Endothelial cell of hepatic sinusoid (primary cell): Measurements from ENCODE around the gene DIRAS3.
"Not testable (repeated sequence)": the region's sequence is repeated elsewhere in the genome, so short reads cannot be mapped to it uniquely, and the experiment has no call there.

Source experiments
- in situ Hi-C: cut with HindIII; loops from 2 replicates; pipeline ENCODE4 v1.10.0; 2017; ENCODE audit warnings: low sequenced_read_pairs

The DIRAS3 gene, protein sequence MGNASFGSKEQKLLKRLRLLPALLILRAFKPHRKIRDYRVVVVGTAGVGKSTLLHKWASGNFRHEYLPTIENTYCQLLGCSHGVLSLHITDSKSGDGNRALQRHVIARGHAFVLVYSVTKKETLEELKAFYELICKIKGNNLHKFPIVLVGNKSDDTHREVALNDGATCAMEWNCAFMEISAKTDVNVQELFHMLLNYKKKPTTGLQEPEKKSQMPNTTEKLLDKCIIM

DNA sequence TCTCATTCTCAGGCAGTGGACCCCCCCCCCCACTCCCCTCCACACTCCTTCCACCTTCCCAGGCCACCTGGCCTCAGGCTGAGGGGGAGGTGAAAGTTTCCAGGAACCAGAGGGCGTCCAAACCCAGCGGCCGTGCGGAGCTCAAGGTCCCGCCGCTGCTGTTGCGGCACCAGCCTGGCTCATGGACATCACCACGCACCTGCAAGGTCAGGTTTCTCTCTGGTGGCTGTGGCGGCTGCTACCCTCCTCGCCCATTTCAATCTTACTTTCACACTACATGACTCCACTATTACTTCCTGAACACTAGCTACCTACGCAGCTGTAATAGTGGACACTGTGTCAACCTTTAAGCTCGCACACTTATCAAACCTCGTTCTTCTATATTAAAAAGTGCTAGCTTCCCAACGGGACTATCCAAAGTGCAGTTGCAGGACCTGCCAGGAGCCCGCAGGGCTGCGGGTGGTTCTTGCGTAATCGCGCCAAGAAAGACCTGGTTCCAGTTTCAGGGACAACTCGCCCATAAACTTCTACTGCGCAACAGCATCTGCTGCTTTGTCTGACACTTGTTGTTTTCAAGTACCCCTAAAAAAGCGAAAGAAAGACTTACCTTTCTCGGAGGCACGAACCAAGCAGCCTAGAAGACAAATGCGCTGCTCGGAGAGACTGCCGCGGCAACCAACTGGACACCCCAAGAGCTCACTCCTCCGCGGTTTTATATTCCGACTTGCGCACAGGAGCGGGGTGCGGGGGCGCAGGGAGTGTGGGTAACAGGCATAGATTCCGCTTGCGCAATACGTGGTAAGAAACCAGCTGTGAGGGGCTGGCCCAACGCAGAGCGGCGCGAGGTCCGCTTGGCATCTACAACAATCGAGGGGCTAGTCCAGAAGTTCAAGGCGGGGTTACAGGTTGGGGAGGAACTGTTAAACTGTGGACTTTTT is at the start of gene DIRAS3:
Gene DIRAS3 (minus strand): TSS at position 687 of the 938 bp plus-strand sequence. CDS start 3,330 bp downstream, outside the sequence.
- in situ Hi-C loops: no loop called here

DNA sequence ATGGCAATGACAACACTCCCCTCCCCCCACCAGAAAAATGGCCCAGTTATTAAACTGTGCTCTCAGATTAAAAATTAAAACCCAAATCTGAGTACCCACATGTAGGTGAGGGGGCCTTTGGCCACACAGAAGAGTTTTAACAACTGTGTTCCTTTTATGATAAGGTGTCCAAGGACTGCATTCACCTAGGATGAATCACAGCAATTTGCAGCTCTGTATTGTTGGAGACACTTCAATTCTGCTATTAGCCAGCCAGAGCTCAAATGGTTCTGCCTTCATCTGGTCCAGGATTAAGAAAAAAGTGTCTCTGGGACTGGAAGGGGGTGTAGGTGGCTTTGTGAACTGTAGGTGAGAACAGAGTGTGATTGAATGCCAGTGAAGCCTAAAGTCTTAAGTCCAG is 43.3 kb upstream of the DIRAS3 start:
- in situ Hi-C loops: no loop called here

DNA sequence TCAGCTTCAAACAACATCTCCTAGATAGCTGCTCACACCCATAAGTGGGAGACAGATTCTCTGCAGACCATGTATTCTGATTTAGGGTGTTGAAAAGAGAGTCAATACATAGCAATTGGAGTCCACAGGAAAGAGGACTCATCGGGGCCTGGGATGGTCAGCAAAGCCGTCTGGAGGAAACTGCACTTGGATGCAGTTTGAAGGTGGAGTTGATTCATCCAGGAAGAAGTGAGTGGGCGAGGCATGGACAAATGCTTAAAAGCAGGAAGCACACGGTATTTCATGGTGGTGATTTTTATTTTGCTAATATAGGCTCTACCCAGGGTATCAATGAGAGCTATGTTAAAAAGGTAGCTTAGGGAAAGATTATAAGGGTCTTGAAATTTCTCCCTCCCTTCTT is 36.8 kb upstream of the DIRAS3 start:
- in situ Hi-C loops: no loop called here

DNA sequence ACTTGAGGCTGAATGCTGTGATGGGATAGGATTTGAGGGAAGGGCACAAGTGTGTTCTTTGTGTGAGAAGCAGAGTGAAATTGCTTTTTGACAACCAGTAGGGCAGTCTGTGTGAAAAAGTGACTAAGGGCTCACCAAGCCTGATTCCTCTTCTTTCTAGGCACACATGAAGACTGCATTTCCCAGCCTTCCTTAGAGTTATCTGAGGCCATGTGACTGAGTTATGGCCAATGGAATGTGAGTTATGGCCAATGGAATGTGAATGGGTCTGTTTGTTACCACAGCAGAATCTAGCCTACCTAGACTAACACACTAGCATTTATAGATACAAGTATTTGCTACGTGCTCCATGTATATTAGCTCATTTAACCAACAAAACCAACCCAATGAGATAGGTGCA is 35.3 kb upstream of the DIRAS3 start:
- in situ Hi-C loops: no loop called here

DNA sequence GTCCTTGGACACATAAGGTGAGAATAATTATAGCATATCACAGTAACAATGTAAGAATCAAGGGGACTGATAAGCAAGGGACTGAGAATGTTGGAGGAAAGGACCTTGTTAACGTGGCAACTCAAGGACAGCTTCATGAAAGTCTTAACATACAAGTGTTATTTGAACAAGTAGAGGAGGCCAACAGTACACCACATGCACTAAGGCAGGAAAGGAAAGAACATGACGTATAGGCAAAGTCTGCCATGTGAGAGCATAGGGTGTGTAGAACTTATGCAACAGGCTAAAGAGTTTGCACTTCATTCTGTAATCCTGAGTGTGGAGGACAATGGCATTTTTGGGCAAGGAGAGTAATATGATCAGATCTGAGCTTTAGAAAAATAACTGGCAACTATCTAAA is 33.3 kb upstream of the DIRAS3 start:
- in situ Hi-C loops: loop anchor here (5.0 kb wide), 1 partner anchor 46 kb away; no protein-coding TSS in a partner anchor

DNA sequence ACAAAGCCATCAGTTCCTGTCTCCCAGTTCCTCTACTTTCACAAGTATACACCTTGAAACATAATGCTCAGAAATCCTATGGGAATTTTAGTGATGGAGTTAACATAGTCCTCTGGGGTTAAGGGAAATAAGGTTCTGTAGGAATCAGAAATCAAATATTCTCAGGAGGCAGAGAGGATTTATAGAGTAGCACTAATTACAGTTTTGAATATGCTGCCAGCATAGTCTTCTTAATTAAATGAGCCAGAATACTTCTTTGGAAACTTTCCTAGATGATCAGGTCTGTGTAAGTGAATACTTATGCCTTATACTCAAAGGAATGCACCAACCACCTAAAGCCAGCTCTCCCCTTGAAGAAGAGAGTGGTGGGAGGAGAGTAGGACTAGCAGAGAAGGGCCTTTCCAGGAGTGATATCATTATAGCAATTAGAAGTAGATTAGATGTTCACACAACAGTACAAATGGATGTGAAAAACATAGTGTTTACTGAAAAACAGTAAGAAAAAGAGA is 31.4 kb upstream of the DIRAS3 start:
- in situ Hi-C loops: loop anchor here (5.0 kb wide), 1 partner anchor 45 kb away; no protein-coding TSS in a partner anchor

DNA sequence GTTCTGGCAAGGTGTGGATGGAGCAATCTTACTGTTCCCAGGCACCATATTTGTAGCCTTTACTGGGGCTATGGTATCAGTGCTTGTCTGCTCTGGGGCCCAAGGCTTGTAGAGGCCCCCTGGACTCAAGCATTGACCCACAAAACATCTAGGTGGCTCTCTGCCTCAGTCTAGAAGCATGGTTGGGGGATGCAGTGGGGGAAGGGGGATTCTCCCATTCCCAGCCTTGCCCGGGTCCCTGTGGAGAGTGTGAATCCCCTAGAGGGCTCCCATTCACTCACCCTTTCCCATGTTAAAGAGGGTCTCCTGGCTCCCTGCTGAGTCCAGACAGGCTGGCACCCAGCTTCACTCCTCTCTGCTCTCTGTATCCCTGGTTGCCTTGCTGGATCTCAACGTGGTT is 28.2 kb upstream of the DIRAS3 start:
- in situ Hi-C loops: no loop called here

DNA sequence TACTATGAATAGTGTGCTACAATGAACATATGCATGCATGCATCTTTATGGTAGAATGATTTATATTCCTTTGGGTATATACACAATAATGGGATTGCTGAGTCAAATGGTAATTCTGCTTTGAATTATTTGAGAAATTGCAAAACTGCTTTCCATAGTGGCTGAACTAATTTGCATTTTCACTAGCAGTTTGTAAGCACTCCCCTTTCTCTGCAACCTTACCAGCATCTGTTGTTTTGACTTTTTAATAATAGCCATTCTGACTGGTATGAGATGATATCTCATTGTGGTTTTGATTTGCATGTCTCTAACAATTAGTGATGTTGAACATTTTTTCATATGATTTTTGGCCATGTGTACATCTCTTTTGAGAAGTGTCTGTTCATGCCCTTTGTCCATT is 24.0 kb upstream of the DIRAS3 start:
- in situ Hi-C loops: no loop called here

DNA sequence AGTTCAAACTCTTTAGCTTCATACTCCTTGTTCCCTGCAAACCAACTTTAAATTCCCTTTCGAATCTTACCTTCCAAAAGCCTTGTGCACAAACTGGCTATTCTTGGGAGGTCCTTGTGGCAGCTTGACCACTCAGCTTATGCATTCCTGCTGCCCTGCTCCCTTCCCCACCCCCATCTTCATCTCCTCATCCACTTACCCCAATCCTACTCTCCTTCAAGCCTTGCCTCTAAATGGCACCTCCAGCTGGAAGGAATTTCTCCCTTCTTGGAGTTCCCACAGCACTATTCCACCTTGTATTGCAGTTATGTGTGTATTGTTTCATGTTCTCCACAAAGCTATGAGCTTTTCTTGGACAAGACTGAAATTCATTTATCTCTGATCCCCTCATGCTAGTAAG is 15.3 kb upstream of the DIRAS3 start:
- in situ Hi-C loops: no loop called here

DNA sequence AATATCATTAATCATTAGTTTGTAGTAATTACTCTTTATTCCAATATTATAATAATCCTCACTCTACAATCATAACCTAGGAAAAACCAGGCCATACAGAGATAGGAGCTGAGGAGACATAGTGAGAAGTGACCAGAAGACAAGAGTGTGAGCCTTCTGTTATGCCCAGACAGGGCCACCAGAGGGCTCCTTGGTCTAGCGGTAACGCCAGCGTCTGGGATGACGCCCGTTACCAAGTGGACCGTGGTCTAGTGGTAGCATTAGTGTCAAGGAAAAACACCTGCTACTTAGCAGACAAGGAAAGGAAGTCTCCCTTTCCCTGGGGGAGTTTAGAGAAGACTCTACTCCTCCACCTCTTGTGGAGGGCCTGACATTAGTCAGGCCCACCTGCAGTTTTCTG is 7.6 kb upstream of the DIRAS3 start:
- in situ Hi-C loops: not testable (repeated sequence)

DNA sequence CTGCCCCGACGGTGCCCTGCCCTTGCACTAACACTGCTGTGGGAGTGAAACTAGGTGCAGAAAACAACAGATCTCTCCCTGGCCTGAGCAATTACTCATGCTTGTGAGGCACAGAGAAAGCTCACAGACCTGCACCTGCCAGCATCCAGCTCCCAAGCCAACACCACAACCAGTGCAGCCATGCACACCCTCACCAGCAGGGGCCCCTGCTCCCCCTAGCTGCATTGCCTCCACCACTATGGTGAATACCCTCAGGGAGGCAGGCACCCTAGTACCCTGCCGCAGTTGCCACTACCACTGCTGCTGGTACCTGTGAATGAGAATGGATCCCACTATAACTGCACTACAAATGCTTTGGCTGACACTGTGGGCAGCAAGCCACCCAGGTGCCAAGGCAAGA is 7.1 kb upstream of the DIRAS3 start:
- in situ Hi-C loops: no loop called here

DNA sequence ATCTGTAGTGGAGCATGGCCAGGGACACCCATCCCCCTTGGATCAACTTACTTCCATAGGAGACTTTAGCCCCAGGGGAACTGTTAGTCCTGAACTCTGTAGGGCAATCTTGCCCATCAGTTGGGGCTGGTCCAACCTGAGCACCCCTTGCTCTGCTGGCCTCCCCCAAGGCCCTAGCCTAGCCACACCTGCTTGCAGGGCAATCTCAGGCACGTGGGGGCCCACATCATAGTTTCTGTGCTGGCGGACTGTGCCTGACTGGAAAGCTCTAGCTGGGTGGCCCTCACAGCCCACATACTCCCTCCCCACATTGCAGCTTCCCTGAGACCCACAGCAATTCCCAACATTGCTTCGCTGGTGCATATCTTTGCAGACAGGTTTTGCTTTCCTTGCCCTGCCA is 6.6 kb upstream of the DIRAS3 start:
- in situ Hi-C loops: no loop called here

DNA sequence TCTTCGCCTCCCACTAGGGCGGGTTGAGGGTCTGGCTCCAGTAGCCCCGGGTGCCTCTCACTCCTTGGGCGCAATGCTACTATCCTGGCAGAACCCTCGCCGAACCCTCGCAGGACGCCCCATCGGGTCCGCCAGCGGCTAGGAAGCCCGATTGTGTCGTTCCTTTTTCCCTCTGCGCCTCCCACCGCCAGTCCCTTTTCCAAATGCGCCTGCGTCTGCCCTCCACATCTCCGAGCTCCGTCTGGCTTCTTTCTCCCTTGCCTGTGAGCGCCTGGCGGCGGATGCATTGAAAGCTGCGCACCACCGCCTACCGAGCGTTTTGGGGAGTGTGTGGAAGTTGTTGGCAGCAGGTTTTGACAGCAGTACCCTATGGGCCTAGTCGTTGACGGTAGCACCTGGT is 1.0 kb upstream of the DIRAS3 start:
- in situ Hi-C loops: no loop called here

DNA sequence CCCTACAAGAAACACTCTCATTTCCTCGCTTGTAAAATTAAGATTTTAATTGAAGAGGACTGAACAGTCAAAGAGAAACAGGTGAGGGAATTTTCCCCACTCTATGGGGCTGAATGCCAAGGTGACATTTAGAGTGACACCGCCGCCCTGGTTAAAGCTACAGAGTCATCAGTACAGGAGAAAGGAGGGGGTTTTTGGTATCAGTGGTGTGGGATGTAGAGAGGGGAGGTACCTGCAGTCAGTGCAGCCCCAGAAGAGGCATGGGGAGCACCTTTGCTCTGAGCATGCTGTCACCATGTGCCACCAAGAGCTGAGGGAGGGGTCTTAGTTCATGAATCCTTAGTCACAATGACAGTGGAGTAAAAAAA is 2.8 kb downstream of the DIRAS3 start:
- in situ Hi-C loops: no loop called here

DNA sequence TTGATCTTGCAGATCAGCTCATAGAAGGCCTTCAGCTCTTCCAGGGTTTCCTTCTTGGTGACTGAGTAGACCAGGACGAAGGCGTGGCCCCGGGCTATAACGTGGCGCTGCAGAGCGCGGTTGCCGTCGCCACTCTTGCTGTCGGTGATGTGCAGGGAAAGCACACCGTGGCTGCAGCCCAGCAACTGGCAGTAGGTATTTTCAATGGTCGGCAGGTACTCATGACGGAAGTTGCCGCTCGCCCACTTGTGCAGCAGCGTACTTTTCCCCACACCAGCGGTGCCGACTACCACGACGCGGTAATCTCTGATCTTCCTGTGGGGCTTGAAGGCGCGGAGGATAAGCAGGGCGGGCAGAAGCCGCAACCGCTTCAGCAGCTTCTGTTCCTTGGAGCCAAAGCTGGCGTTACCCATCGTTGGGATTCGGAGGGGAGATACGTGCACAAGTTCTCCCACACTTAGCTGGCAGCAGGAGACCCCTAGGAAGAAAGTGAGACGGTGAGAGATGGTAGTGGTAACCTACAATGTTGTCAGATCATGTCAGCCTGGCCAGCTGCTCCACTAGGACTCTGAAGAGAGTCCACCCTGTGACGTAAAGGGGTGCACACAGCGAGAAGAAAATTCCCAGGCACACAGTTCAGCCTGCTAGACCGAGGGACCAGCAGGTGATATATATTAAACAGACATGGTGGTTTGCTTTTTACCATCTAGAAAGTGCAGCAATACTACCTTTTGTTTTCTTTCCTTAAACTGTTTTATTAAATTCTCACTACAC is 3.4 kb downstream of the DIRAS3 start:
- in situ Hi-C loops: no loop called here

DNA sequence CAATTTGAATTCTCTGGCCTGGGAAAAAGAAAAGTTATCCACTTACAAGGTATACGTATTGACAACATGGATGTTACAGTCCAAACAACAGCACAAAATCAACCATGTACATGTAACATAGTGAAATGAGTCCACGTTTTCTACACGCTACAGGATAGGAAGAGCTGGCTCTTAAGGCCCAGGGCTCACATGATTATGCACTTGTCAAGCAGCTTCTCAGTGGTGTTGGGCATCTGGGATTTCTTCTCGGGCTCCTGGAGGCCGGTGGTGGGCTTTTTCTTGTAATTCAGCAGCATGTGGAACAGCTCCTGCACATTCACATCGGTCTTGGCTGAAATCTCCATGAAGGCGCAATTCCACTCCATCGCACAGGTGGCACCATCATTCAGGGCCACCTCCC is 4.0 kb downstream of the DIRAS3 start:
- in situ Hi-C loops: no loop called here

DNA sequence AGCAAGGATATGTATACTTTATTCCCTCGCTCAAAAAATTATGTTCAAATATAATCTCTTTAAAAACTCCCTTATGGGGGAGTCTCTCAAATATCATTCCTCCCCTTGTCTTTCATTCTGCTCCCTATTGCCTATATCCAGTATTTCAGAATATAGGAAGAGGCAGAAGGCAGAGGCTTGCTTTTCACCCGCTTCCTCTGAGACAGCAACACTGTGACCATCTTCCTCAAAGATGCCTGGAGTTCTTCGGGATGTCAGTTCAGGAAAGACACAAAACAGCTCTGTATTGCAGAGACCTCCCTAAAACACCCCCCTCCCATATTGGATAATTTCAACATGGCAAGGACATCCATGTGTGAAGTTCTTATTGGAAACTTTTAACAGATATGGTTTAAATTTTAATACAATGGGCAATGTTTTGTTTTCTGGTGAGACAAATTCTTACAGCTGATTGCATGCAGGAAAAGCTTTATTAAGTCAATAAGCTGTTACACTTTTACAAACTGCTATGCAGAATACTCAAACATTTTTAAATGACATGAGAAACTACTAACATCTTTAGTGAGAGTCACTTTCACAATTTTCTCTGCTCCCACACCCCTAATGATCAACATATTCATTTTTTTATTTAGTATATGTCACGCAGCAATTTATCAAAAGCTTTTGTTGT is 4.8 kb downstream of the DIRAS3 start:
- in situ Hi-C loops: no loop called here

DNA sequence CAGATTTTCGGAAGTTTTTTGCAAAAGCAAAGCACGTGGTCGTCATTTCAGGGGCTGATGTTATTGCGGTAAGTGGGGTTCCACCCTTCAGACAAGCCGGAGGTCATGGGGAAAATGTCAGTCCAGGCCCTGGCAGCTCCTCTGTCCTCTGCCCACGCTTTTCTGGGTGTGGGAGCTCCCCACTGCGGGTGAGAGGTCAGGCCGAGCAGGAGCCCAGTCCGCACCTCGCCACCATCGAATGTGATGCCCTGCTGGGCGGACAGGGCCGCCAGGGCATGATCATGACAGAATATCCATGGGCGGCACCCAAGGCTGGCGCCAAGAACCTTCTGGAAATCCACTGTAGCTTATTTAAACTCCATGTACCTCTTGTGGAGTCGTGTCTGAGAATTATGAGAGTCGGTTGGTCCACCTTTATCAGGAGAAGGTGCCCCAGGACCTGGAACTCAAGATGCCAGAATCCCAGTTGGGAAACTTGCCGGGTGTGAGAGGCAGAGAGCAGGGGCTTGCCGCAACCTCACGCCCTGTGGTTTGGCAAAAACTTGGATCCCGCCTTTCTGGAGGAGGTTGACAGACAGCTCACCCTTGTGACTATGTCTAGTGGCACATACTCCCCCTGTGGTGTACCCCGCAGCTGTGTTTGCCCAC is 6.9 kb downstream of the DIRAS3 start:
- in situ Hi-C loops: no loop called here

DNA sequence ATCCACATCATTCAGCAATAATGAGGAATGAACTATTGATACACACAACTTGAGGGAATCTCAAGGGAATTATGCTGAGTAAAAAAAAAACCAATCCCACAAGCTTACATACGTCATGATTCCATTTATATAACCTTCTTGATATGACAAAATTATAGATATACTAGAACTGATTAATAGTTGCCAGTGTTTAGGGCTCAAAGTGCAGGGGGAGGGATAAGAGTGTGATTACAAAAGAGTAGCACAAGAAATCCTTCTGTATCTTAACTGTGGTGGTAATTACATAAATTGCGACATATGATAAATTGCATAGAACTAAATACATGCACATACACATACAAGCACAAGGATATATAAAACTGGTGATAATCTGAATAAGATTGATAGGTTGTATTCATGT is 13.5 kb downstream of the DIRAS3 start:
- in situ Hi-C loops: loop anchor here (5.0 kb wide), 1 partner anchor 45 kb away; no protein-coding TSS in a partner anchor

DNA sequence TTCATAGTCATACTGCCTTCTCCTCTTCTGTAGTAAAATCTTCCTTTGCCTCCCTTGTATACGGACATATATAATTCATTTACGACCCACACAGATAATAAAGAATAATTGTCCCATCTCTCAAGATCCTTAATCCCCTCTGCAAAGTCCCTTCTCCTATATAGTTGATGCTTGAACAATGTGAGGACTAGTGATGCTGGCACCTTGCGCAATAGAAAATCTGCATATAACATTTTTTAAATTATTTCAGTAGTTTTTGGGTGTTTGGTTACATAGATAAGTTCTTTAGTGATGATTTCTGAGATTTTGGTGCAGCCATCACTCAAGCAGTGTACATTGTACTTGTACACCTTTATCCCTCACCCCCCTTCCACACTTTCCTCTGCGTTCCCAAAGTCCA is 21.0 kb downstream of the DIRAS3 start:
- in situ Hi-C loops: no loop called here
